Calu3 (cell line): Measurements from ENCODE around the gene FGF11. TPM values are rescaled to one million over a fixed set of nuclear protein-coding genes. Genes with fewer than 3 reads are reported as not detected.
A peak's percentile ranks its signal among the peaks of the same experiment; 100 is the strongest.

ENCODE experiments used
- BruUV-seq: library from RNA; stranded (reverse); fragments of 400-500 nt; replicated peaks from 2 replicates; lab custom pipeline; 2021; lab: Mats Ljungman, UMichigan
- CTCF ChIA-PET: fragments of 300-600 bp; sonication (Branson Sonifier 250); formaldehyde crosslinking; loops from one replicate; lab custom pipeline; 2022; ENCODE audit warnings: antibody characterized with exemption; lab: Charles Lee
- DNase-seq: peaks from one replicate; pipeline ENCODE4 v3.0.0; 2022
- H3K27ac Mint-ChIP-seq: one replicate; pipeline ENCODE4 v1.8.0; 2022; ENCODE audit warnings: mixed read lengths; ENCODE audit not compliant: unreplicated experiment
- H3K27me3 Mint-ChIP-seq: one replicate; pipeline ENCODE4 v1.8.0; 2022; ENCODE audit warnings: mixed read lengths; ENCODE audit not compliant: unreplicated experiment
- H3K36me3 Mint-ChIP-seq: one replicate; pipeline ENCODE4 v1.8.0; 2022; ENCODE audit warnings: mild to moderate bottlenecking, moderate library complexity, mixed read lengths; ENCODE audit not compliant: insufficient read depth, unreplicated experiment
- H3K4me1 Mint-ChIP-seq: one replicate; pipeline ENCODE4 v1.8.0; 2022; ENCODE audit warnings: mild to moderate bottlenecking, low read depth, mixed read lengths; ENCODE audit not compliant: unreplicated experiment
- H3K4me3 Mint-ChIP-seq: one replicate; pipeline ENCODE4 v1.8.0; 2022; ENCODE audit warnings: mild to moderate bottlenecking, low read depth, moderate library complexity, mixed read lengths; ENCODE audit not compliant: unreplicated experiment
- H3K9me3 Mint-ChIP-seq: one replicate; pipeline ENCODE4 v1.8.0; 2022; ENCODE audit warnings: low read depth, mixed read lengths; ENCODE audit not compliant: unreplicated experiment
- CTCF ChIP-seq: fragments of 200-600 bp; IDR thresholded peaks from one replicate; pipeline ENCODE4 v1.8.0; 2022; ENCODE audit warnings: antibody characterized with exemption; ENCODE audit not compliant: unreplicated experiment
- intact Hi-C: fragments of 100-400 bp; cut with micrococcal nuclease; formaldehyde crosslinking; loops from one replicate; pipeline ENCODE4 v1.10.0; 2022; ENCODE audit not compliant: unreplicated experiment
- total RNA-seq: library from RNA; stranded (reverse); gene quantifications from 2 replicates; pipeline ENCODE4 v1.2.3, GENCODE V29; 2022

Gene FGF11
- total RNA-seq, 1 experiment from 2014 or later: 2.1 TPM

- H3K9me3 Mint-ChIP-seq: no peaks in the 10 kb centered on the region
- no peak for TF ChIP-seq CTCF
- no peak overlapping the region for H3K27ac Mint-ChIP-seq
- intact Hi-C loops: no loop called here
- BruUV-seq: no TSS peak
- H3K36me3 Mint-ChIP-seq: peaks cover 25% of the 10 kb centered on the region
- CTCF ChIA-PET: interaction anchor here (1.4 kb wide), 1 partner anchor 37 kb away, joined by 6 read pairs; no protein-coding TSS in a partner anchor
- H3K4me3 Mint-ChIP-seq: peak overlapping the region; percentile 82
- no peak for DNase-seq
- peaks cover 8% of the 10 kb centered on the region for H3K4me1 Mint-ChIP-seq
- H3K27me3 Mint-ChIP-seq: no peaks in the 10 kb centered on the region
Observed at GRCh38 chr17:7392696-7393612, 46.4 kb upstream of the FGF11 start.

GRCh38 chr17:7393613-7394451 lies 45.5 kb upstream of the FGF11 start:
- intact Hi-C loops: no loop called here
- CTCF ChIA-PET: interaction anchor here (0.6 to 1.4 kb wide), 3 partner anchors 10 to 38 kb away, joined by 3 to 6 read pairs (median 3); partner anchors contain the start of gene TMEM256
- H3K4me1 Mint-ChIP-seq: peaks cover 8% of the 10 kb centered on the region
- DNase-seq: peak; percentile 28
- no peak overlapping the region for H3K27ac Mint-ChIP-seq
- peak overlapping the region; percentile 82 for H3K4me3 Mint-ChIP-seq
- BruUV-seq: TSS peak; percentile 26
- H3K27me3 Mint-ChIP-seq: no peaks in the 10 kb centered on the region
- peaks cover 20% of the 10 kb centered on the region for H3K36me3 Mint-ChIP-seq
- no peak for TF ChIP-seq CTCF
- H3K9me3 Mint-ChIP-seq: no peaks in the 10 kb centered on the region

- Mint-ChIP-seq H3K4me3 (peak within 1 kb of the TSS; percentile 82), H3K9me3 (no peaks in the 10 kb centered on the region), H3K36me3 (peaks cover 20% of the 10 kb centered on the region), H3K27me3 (no peaks in the 10 kb centered on the region), H3K27ac (peak within 1 kb of the TSS; percentile 35), H3K4me1 (peaks cover 8% of the 10 kb centered on the region)
- CTCF ChIA-PET: interaction anchor here (0.6 to 1.4 kb wide), 4 partner anchors 9 to 136 kb away, joined by 3 to 6 read pairs (median 4); partner anchors contain the start of gene TMEM256
- no TSS peak for BruUV-seq
- intact Hi-C loops: no loop called here
- peak; percentile 35 for TF ChIP-seq CTCF
- peak; percentile 86 for DNase-seq
Observed at GRCh38 chr17:7394452-7395191, 44.7 kb upstream of the FGF11 start, which contains the start of gene PLSCR3. PLSCR3 (minus strand) TSS chr17:7394525; CDS start chr17:7394110, 415 bp downstream.

GRCh38 chr17:7396147-7396546 lies 43.2 kb upstream of the FGF11 start:
- Mint-ChIP-seq H3K27ac (no peak overlapping the region), H3K9me3 (no peaks in the 10 kb centered on the region), H3K4me1 (peaks cover 8% of the 10 kb centered on the region), H3K4me3 (no peak overlapping the region), H3K27me3 (no peaks in the 10 kb centered on the region), H3K36me3 (peaks cover 24% of the 10 kb centered on the region)
- intact Hi-C loops: no loop called here
- CTCF ChIA-PET: no interaction called here
- no TSS peak for BruUV-seq
- DNase-seq: no peak
- no peak for TF ChIP-seq CTCF
